Measurements from ENCODE around the gene SENP5. TPM values are rescaled to one million over a fixed set of nuclear protein-coding genes. Genes with fewer than 3 reads are reported as not detected.
A peak's percentile ranks its signal among the peaks of the same experiment; 100 is the strongest.
"Not testable (repeated sequence)": the region's sequence is repeated elsewhere in the genome, so short reads cannot be mapped to it uniquely, and the experiment has no call there.

SENP5 gene
- polyA plus RNA-seq, 3 donors = 6.7 to 10.4 (median 8.4) TPM

DNA sequence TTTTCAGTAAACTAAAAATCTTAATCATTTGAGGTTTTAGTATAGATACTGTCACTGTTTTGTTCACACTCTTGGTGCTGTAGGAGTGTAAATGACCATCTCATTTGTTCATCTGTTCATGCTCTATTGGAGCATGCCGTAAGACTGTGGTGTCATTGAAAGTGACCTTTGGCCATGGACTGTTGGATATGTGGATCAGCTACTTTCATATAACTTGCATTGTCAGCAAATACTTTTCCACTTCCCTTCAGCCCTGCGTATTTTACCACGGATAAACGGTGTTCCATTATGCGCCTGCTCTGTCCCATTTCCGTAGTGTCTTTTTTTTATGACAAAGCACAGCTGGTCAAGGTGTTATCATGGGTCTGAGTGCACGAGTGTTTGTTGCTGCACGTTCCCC lies 32.6 kb upstream of the SENP5 start:
- Histone ChIP-seq H3K36me3 (replicated peaks in 1 of 2; ENCODE audit: control insufficient read depth in 1 of 2, insufficient read depth in 2 of 2, low read length in 2 of 2) (peaks cover 17 to 29% of the 10 kb centered on the region in 2 donors), H3K27ac (ENCODE audit: low read depth in 1 of 2, low read length in 2 of 2) (no peak overlapping the region), H3K4me2 (replicated peaks; ENCODE audit: extremely low read depth, low read length, poor library complexity, severe bottlenecking) (no peak overlapping the region), H4K20me1 (ENCODE audit: insufficient read depth, low read length) (no peaks in the 10 kb centered on the region), H2AFZ (ENCODE audit: insufficient read depth, low read depth, low read length, poor library complexity, severe bottlenecking) (no peak overlapping the region), H3K9me3 (replicated peaks in 1 of 2; ENCODE audit: control insufficient read depth in 1 of 2, insufficient read depth in 1 of 2, low read length in 2 of 2) (no peaks in the 10 kb centered on the region), H3K9ac (ENCODE audit: insufficient read depth, low read length, poor library complexity, severe bottlenecking) (no peak overlapping the region), H3K79me2 (ENCODE audit: insufficient read depth, low read length) (no peaks in the 10 kb centered on the region), H3K27me3 (ENCODE audit: control insufficient read depth in 2 of 2, insufficient read depth in 2 of 2, low read length in 2 of 2) (no peaks in the 10 kb centered on the region), H3K4me3 (replicated peaks in 1 of 3; ENCODE audit: low read depth in 2 of 3, low read length in 3 of 3) (no peak overlapping the region), H3K4me1 (ENCODE audit: control insufficient read depth in 1 of 2, insufficient read depth in 2 of 2, low read length in 2 of 2) (no peaks in the 10 kb centered on the region)
- Mint-ChIP-seq H3K4me3 (no peak overlapping the region), H3K4me1 (peaks cover 2% of the 10 kb centered on the region), H3K27ac (peak overlapping the region in 2 of 7 donors; percentile 12 to 76), H3K9me3 (no peaks in the 10 kb centered on the region), H3K27me3 (ENCODE audit: low read depth in 3 of 3) (no peaks in the 10 kb centered on the region), H3K36me3 (peaks cover 20 to 27% of the 10 kb centered on the region in 2 donors)
- intact Hi-C loops (cut with micrococcal nuclease) = no loop called here
- WGBS (ENCODE audit: insufficient coverage) = 76% methylated on average over 5 of the region's 8 CpGs
- DNase-seq = no peak
- no peak for TF ChIP-seq CTCF (IDR thresholded peaks at IDR 0.05)

GRCh38 chr3:196836626-196837025 lies 31.1 kb upstream of the SENP5 start:
- H3K9me3 Mint-ChIP-seq; H2AFZ ChIP-seq (ENCODE audit: insufficient read depth, low read depth, low read length, poor library complexity, severe bottlenecking); H3K27me3 Mint-ChIP-seq (ENCODE audit: low read depth in 3 of 3); H3K4me3 ChIP-seq (replicated peaks in 1 of 3; ENCODE audit: low read depth in 2 of 3, low read length in 3 of 3); H3K9ac ChIP-seq (ENCODE audit: insufficient read depth, low read length, poor library complexity, severe bottlenecking); H3K27me3 ChIP-seq (ENCODE audit: control insufficient read depth in 2 of 2, insufficient read depth in 2 of 2, low read length in 2 of 2); H3K27ac ChIP-seq (ENCODE audit: low read depth in 1 of 2, low read length in 2 of 2); H3K4me3 Mint-ChIP-seq; H3K4me2 ChIP-seq (replicated peaks; ENCODE audit: extremely low read depth, low read length, poor library complexity, severe bottlenecking); H3K9me3 ChIP-seq (replicated peaks in 1 of 2; ENCODE audit: control insufficient read depth in 1 of 2, insufficient read depth in 1 of 2, low read length in 2 of 2); H4K20me1 ChIP-seq (ENCODE audit: insufficient read depth, low read length); H3K79me2 ChIP-seq (ENCODE audit: insufficient read depth, low read length); intact Hi-C loops (cut with micrococcal nuclease); H3K4me1 ChIP-seq (ENCODE audit: control insufficient read depth in 1 of 2, insufficient read depth in 2 of 2, low read length in 2 of 2); H3K4me1 Mint-ChIP-seq: not testable (repeated sequence)
- Mint-ChIP-seq H3K36me3 (peaks cover 12 to 15% of the 10 kb centered on the region in 2 donors), H3K27ac (peak overlapping the region in 1 of 7 donors; percentile 20)
- peaks cover 6 to 14% of the 10 kb centered on the region in 2 donors for H3K36me3 ChIP-seq (replicated peaks in 1 of 2; ENCODE audit: control insufficient read depth in 1 of 2, insufficient read depth in 2 of 2, low read length in 2 of 2)
- no CpG with 5 or more reads among the region's 1 CpG for WGBS (ENCODE audit: insufficient coverage)
- peak in 1 of 3 donors; percentile 38 for DNase-seq

All from CD14-positive monocyte (primary cell).